ENCODE results near the gene PRKAR1B. TPM values are rescaled to one million over a fixed set of nuclear protein-coding genes. Genes with fewer than 3 reads are reported as not detected.

The PRKAR1B gene
- total RNA-seq, 1 experiment from 2014 or later: 27.2 TPM

- ChIA-PET CTCF (no interaction called here), POLR2A (ENCODE audit: low non-redundant PET) (no interaction called here)
- BruUV-seq (replicated peaks): no TSS peak
- H3K27ac ChIP-seq (ENCODE audit: low read depth, low read length, poor library complexity, severe bottlenecking): no peak overlapping the region
- no peaks in the 10 kb centered on the region for H3K9me3 ChIP-seq (ENCODE audit: low read depth, low read length, poor library complexity, severe bottlenecking)
- DNase-seq (ENCODE audit: low spot score): no peak
- no peaks in the 10 kb centered on the region for H3K36me3 ChIP-seq (ENCODE audit: insufficient read depth, low read length, poor library complexity, severe bottlenecking)
- H3K4me1 ChIP-seq (ENCODE audit: insufficient read depth, low read length, poor library complexity, severe bottlenecking): no peaks in the 10 kb centered on the region
- H3K4me3 ChIP-seq (ENCODE audit: low read depth, low read length, poor library complexity, severe bottlenecking): no peak overlapping the region
- no peak for TF ChIP-seq EZH2 (IDR thresholded peaks at IDR 0.05; ENCODE audit: borderline replicate concordance, low read depth, low read length, poor library complexity, severe bottlenecking)
- intact Hi-C loops (cut with micrococcal nuclease; ENCODE audit: unreplicated experiment): no loop called here
- peaks cover 1% of the 10 kb centered on the region for H3K27me3 ChIP-seq (replicated peaks; ENCODE audit: insufficient read depth, low read depth, low read length, poor library complexity)
Measured at GRCh38 chr7:511476-512145, 215.5 kb downstream of the PRKAR1B start.

- Histone ChIP-seq H3K27ac (ENCODE audit: low read depth, low read length, poor library complexity, severe bottlenecking) (no peak overlapping the region), H3K4me3 (ENCODE audit: low read depth, low read length, poor library complexity, severe bottlenecking) (no peak overlapping the region), H3K36me3 (ENCODE audit: insufficient read depth, low read length, poor library complexity, severe bottlenecking) (no peaks in the 10 kb centered on the region), H3K4me1 (ENCODE audit: insufficient read depth, low read length, poor library complexity, severe bottlenecking) (no peaks in the 10 kb centered on the region), H3K27me3 (replicated peaks; ENCODE audit: insufficient read depth, low read depth, low read length, poor library complexity) (no peaks in the 10 kb centered on the region), H3K9me3 (ENCODE audit: low read depth, low read length, poor library complexity, severe bottlenecking) (no peaks in the 10 kb centered on the region)
- TF ChIP-seq EZH2 (IDR thresholded peaks at IDR 0.05; ENCODE audit: borderline replicate concordance, low read depth, low read length, poor library complexity, severe bottlenecking) (no peak), CTCF (conservative IDR thresholded peaks at IDR 0.05; ENCODE audit: low read depth, low read length) (no peak)
- intact Hi-C loops (cut with micrococcal nuclease; ENCODE audit: unreplicated experiment): no loop called here
- no TSS peak for BruUV-seq (replicated peaks)
- CTCF ChIA-PET: no interaction called here
- POLR2A ChIA-PET (ENCODE audit: low non-redundant PET): no interaction called here
- DNase-seq (ENCODE audit: low spot score): no peak
Measured at GRCh38 chr7:510782-511281, 216.2 kb downstream of the PRKAR1B start.

- TF ChIP-seq EZH2 (IDR thresholded peaks at IDR 0.05; ENCODE audit: borderline replicate concordance, low read depth, low read length, poor library complexity, severe bottlenecking): no peak
- no peak for TF ChIP-seq CTCF (conservative IDR thresholded peaks at IDR 0.05; ENCODE audit: low read depth, low read length)
- Histone ChIP-seq H3K4me3 (ENCODE audit: low read depth, low read length, poor library complexity, severe bottlenecking) (no peak overlapping the region), H3K36me3 (ENCODE audit: insufficient read depth, low read length, poor library complexity, severe bottlenecking) (no peaks in the 10 kb centered on the region), H3K4me1 (ENCODE audit: insufficient read depth, low read length, poor library complexity, severe bottlenecking) (no peaks in the 10 kb centered on the region), H3K9me3 (ENCODE audit: low read depth, low read length, poor library complexity, severe bottlenecking) (no peaks in the 10 kb centered on the region), H3K27ac (ENCODE audit: low read depth, low read length, poor library complexity, severe bottlenecking) (no peak overlapping the region), H3K27me3 (replicated peaks; ENCODE audit: insufficient read depth, low read depth, low read length, poor library complexity) (no peaks in the 10 kb centered on the region)
- POLR2A ChIA-PET (ENCODE audit: low non-redundant PET): no interaction called here
- DNase-seq (ENCODE audit: low spot score): no peak
- intact Hi-C loops (cut with micrococcal nuclease; ENCODE audit: unreplicated experiment): no loop called here
- no TSS peak for BruUV-seq (replicated peaks)
- CTCF ChIA-PET: no interaction called here
Measured at GRCh38 chr7:510131-510481, 217.0 kb downstream of the PRKAR1B start.

Measured in A673 (cell line).